H1 (cell line): ENCODE results near the gene ANKRD53. TPM values are rescaled to one million over a fixed set of nuclear protein-coding genes. Genes with fewer than 3 reads are reported as not detected.
A peak's percentile ranks its signal among the peaks of the same experiment; 100 is the strongest.

ENCODE experiments used
- CTCF ChIA-PET: fragments of 300-600 bp; sonication (Branson Sonifier 250); formaldehyde crosslinking; loops from one replicate; lab custom pipeline; 2021; ENCODE audit not compliant: partially characterized antibody; lab: Charles Lee
- POLR2A ChIA-PET: fragments of 300-600 bp; sonication (Branson Sonifier 250); formaldehyde crosslinking; loops from one replicate; lab custom pipeline; 2021; ENCODE audit warnings: inconsistent platforms; ENCODE audit not compliant: partially characterized antibody; lab: Charles Lee
- DNase-seq, 2 experiments: peaks; one replicate each; pipeline versions ENCODE4 v3.0.0 to v3.0.0-alpha.2; 2010 to 2022; ENCODE audit warnings: low spot score in 2 of 2, low read depth in 1 of 2, mixed read lengths in 1 of 2
- FAIRE-seq: peaks from 2 replicates; lab custom pipeline; 2011; peaks lifted over from hg19 to GRCh38; lab: Jason Lieb, UNC
- H2AFZ ChIP-seq: 2 replicates; pipeline ENCODE4 v1.8.1; 2012; ENCODE audit warnings: low read length, inconsistent platforms
- H2AK5ac ChIP-seq: 2 replicates; pipeline ENCODE4 v1.6.1; 2013; ENCODE audit warnings: low read depth, low read length
- H2BK120ac ChIP-seq: replicated peaks from 2 replicates; pipeline ENCODE3; 2013; ENCODE audit warnings: low read depth, low read length, inconsistent platforms
- H2BK12ac ChIP-seq: 2 replicates; pipeline ENCODE4 v1.6.1; 2013; ENCODE audit warnings: low read depth, low read length
- H2BK15ac ChIP-seq: 2 replicates; pipeline ENCODE4 v1.6.1; 2013; ENCODE audit warnings: low read length
- H2BK20ac ChIP-seq: 2 replicates; pipeline ENCODE4 v1.6.1; 2013; ENCODE audit warnings: low read length
- H2BK5ac ChIP-seq: 2 replicates; pipeline ENCODE4 v1.6.1; 2013; ENCODE audit warnings: low read depth, low read length
- H3K14ac ChIP-seq: 2 replicates; pipeline ENCODE4 v1.6.1; 2013; ENCODE audit warnings: inconsistent platforms; ENCODE audit not compliant: insufficient read length
- H3K18ac ChIP-seq: 2 replicates; pipeline ENCODE4 v1.6.1; 2013; ENCODE audit warnings: low read length; ENCODE audit errors: extremely low read depth
- H3K23ac ChIP-seq: 2 replicates; pipeline ENCODE4 v1.6.1; 2013; ENCODE audit warnings: inconsistent platforms; ENCODE audit not compliant: insufficient read length
- H3K23me2 ChIP-seq: 2 replicates; pipeline ENCODE4 v1.6.1; 2013; ENCODE audit warnings: low read depth, low read length
- H3K27ac ChIP-seq: 2 replicates; pipeline ENCODE4 v1.6.1; 2011; ENCODE audit warnings: low read depth, low read length, inconsistent platforms
- H3K27me3 ChIP-seq, 4 experiments: replicated peaks in 1 of 4; 1 replicate in 1 of 4; 2 replicates in 3 of 4; pipeline versions ENCODE4 v1.6.1 to v1.8.1; 2011 to 2013; ENCODE audit warnings: low read length in 3 of 4, mild to moderate bottlenecking in 3 of 4, inconsistent platforms in 2 of 4, mixed read lengths in 2 of 4, moderate library complexity in 1 of 4; ENCODE audit not compliant: control insufficient read depth in 3 of 4, insufficient read depth in 3 of 4; ENCODE audit errors: extremely low read depth in 1 of 4
- H3K36me3 ChIP-seq, 4 experiments: 2 replicates each; pipeline versions ENCODE4 v1.6.1 to v1.8.1; 2011 to 2013; ENCODE audit warnings: mild to moderate bottlenecking in 4 of 4, low read length in 3 of 4, moderate library complexity in 2 of 4, control low read depth in 1 of 4, inconsistent platforms in 1 of 4; ENCODE audit not compliant: insufficient read depth in 4 of 4, control insufficient read depth in 2 of 4
- H3K4ac ChIP-seq: replicated peaks from 2 replicates; pipeline ENCODE3; 2013; ENCODE audit warnings: low read length, low read depth, mixed read lengths, inconsistent platforms; ENCODE audit not compliant: insufficient read length
- H3K4me1 ChIP-seq, 4 experiments: replicated peaks in 1 of 4; 1 replicate in 1 of 4; 2 replicates in 3 of 4; pipeline versions ENCODE4 v1.6.1 to v1.8.1; 2011 to 2013; ENCODE audit warnings: low read length in 3 of 4, inconsistent platforms in 2 of 4, mixed read lengths in 1 of 4; ENCODE audit not compliant: insufficient read depth in 4 of 4, control insufficient read depth in 3 of 4
- H3K4me2 ChIP-seq, 2 experiments: 2 replicates each; pipeline versions ENCODE4 v1.6.1 to v1.8.1; 2011 to 2013; ENCODE audit warnings: low read depth in 2 of 2, low read length in 2 of 2, control low read depth in 1 of 2, inconsistent platforms in 1 of 2, mild to moderate bottlenecking in 1 of 2; ENCODE audit not compliant: insufficient read depth in 1 of 2
- H3K4me3 ChIP-seq, 4 experiments: fragments of 200-600, 300-600 bp in 1 of 4; sonication (generic), shearing (Covaris generic), sonication (Bioruptor Twin) in 1 of 4; 2 replicates each; pipeline versions ENCODE4 v1.5.1 to v1.8.1; 2011 to 2016; ENCODE audit warnings: low read length in 4 of 4, low read depth in 3 of 4, control low read depth in 2 of 4, inconsistent platforms in 2 of 4, mild to moderate bottlenecking in 2 of 4, mixed read lengths in 1 of 4, moderate library complexity in 1 of 4; ENCODE audit not compliant: insufficient read depth in 2 of 4; ENCODE audit errors: extremely low read depth in 1 of 4
- H3K56ac ChIP-seq: replicated peaks from 2 replicates; pipeline ENCODE3; 2013; ENCODE audit warnings: low read depth, mild to moderate bottlenecking, mixed read lengths, low read length, inconsistent platforms; ENCODE audit not compliant: insufficient read length
- H3K79me1 ChIP-seq: 2 replicates; pipeline ENCODE4 v1.6.1; 2013; ENCODE audit warnings: low read depth, low read length, control low read depth
- H3K79me2 ChIP-seq, 2 experiments: 2 replicates each; pipeline versions ENCODE4 v1.6.1 to v1.8.1; 2012 to 2013; ENCODE audit warnings: low read length in 2 of 2, mild to moderate bottlenecking in 2 of 2, inconsistent platforms in 1 of 2; ENCODE audit not compliant: insufficient read depth in 2 of 2, control insufficient read depth in 1 of 2
- H3K9ac ChIP-seq, 4 experiments: replicated peaks in 1 of 4; 1 replicate in 1 of 4; 2 replicates in 3 of 4; pipeline versions ENCODE4 v1.6.1 to v1.8.1; 2011 to 2013; ENCODE audit warnings: low read depth in 3 of 4, low read length in 3 of 4, control low read depth in 2 of 4, mild to moderate bottlenecking in 2 of 4, moderate library complexity in 2 of 4, inconsistent platforms in 1 of 4; ENCODE audit errors: extremely low read depth in 1 of 4
- H3K9me3 ChIP-seq, 2 experiments: 2 replicates each; pipeline versions ENCODE4 v1.6.1 to v1.8.1; 2012 to 2013; ENCODE audit warnings: mild to moderate bottlenecking in 2 of 2, moderate library complexity in 2 of 2, control low read depth in 1 of 2, inconsistent platforms in 1 of 2, low read depth in 1 of 2, low read length in 1 of 2, mixed read lengths in 1 of 2; ENCODE audit not compliant: insufficient read depth in 2 of 2
- H4K20me1 ChIP-seq, 2 experiments: replicated peaks in 1 of 2; 2 replicates each; pipeline versions ENCODE3 to v1.8.1; 2011 to 2013; ENCODE audit warnings: inconsistent platforms in 2 of 2, low read length in 2 of 2, mild to moderate bottlenecking in 1 of 2; ENCODE audit not compliant: insufficient read depth in 2 of 2, control insufficient read depth in 1 of 2
- H4K5ac ChIP-seq: 2 replicates; pipeline ENCODE4 v1.6.1; 2013; ENCODE audit warnings: low read length, low read depth, mixed read lengths, inconsistent platforms; ENCODE audit not compliant: insufficient read length
- H4K8ac ChIP-seq: 2 replicates; pipeline ENCODE4 v1.8.0; 2013; ENCODE audit warnings: mild to moderate bottlenecking, moderate library complexity, low read length, inconsistent platforms; ENCODE audit not compliant: insufficient read depth; ENCODE audit errors: extremely low read depth
- H4K91ac ChIP-seq: replicated peaks from 2 replicates; pipeline ENCODE3; 2013; ENCODE audit warnings: low read length, mixed read lengths, inconsistent platforms; ENCODE audit not compliant: insufficient read length
- CEBPB ChIP-seq: IDR thresholded peaks from 2 replicates; pipeline ENCODE4 v1.6.1; 2012; ENCODE audit warnings: low read depth, low read length
- CHD1 ChIP-seq: IDR thresholded peaks from 2 replicates; pipeline ENCODE4 v1.6.1; 2012; ENCODE audit warnings: low read depth, low read length, improper control_type of control experiment
- HDAC2 ChIP-seq, 2 experiments: fragments of 300-600 bp in 1 of 2; sonication (generic) in 1 of 2; IDR thresholded peaks; 2 replicates each; pipeline ENCODE4 v1.6.1; 2011 to 2012; ENCODE audit warnings: low read depth in 2 of 2, low read length in 2 of 2, mild to moderate bottlenecking in 2 of 2, moderate library complexity in 2 of 2, borderline replicate concordance in 1 of 2, inconsistent platforms in 1 of 2
- HDAC6 ChIP-seq: IDR thresholded peaks from one replicate; pipeline ENCODE4 v1.7.1; 2012; ENCODE audit warnings: low read depth, mild to moderate bottlenecking, inconsistent platforms, low read length, moderate library complexity
- JUN ChIP-seq: IDR thresholded peaks from 2 replicates; pipeline ENCODE4 v1.6.1; 2011; ENCODE audit warnings: low read depth, mild to moderate bottlenecking, improper control_type of control experiment, low read length
- JUND ChIP-seq: IDR thresholded peaks from 2 replicates; pipeline ENCODE4 v1.6.1; 2011; ENCODE audit warnings: mild to moderate bottlenecking, improper control_type of control experiment, low read length
- KDM5A ChIP-seq: fragments of 200-600 bp; IDR thresholded peaks from 2 replicates; pipeline ENCODE4 v1.7.1; 2012; ENCODE audit warnings: mild to moderate bottlenecking, low read length, inconsistent platforms, mixed read lengths
- POU5F1 ChIP-seq: IDR thresholded peaks from 2 replicates; pipeline ENCODE4 v1.6.1; 2011; ENCODE audit warnings: low read depth, mild to moderate bottlenecking, low read length, moderate library complexity
- RBBP5 ChIP-seq: IDR thresholded peaks from 2 replicates; pipeline ENCODE4 v1.7.1; 2012; ENCODE audit warnings: low read depth, mild to moderate bottlenecking, inconsistent platforms, low read length, moderate library complexity, borderline replicate concordance
- SP4 ChIP-seq: IDR thresholded peaks from 2 replicates; pipeline ENCODE4 v1.6.1; 2012; ENCODE audit warnings: low read length, inconsistent platforms
- TBP ChIP-seq: IDR thresholded peaks from 2 replicates; pipeline ENCODE4 v1.6.1; 2011; ENCODE audit warnings: low read depth, low read length, improper control_type of control experiment
- TEAD4 ChIP-seq: IDR thresholded peaks from 2 replicates; pipeline ENCODE4 v1.6.1; 2012; ENCODE audit warnings: low read depth, low read length, inconsistent platforms, mixed read lengths
- YY1 ChIP-seq: IDR thresholded peaks from 2 replicates; pipeline ENCODE4 v1.6.1; 2011; ENCODE audit warnings: low read depth, mild to moderate bottlenecking, low read length
- WGBS, 2 experiments: shearing (Covaris generic) in 1 of 2; methylation state at CpG; one replicate each; pipeline versions ENCODE4 v1.1.6 to v1.1.7; 2013 to 2015; ENCODE audit warnings: low lambda C conversion rate in 2 of 2, mixed read lengths in 2 of 2, inconsistent platforms in 1 of 2, low coverage in 1 of 2, missing lambda C conversion rate in 1 of 2; ENCODE audit not compliant: insufficient replicate concordance in 2 of 2, insufficient coverage in 1 of 2, insufficient read length in 1 of 2; ENCODE audit errors: extremely low coverage in 1 of 2, missing lambda C conversion rate in 1 of 2; 5-methylcytosine and 5-hydroxymethylcytosine counted together
- polyA plus RNA-seq, 7 experiments: library from polyadenylated mRNA; depleted of rRNA in 3 of 7; stranded (reverse) in 5 of 7; unstranded in 2 of 7; fragments of >200 nt in 5 of 7; fragments of 200-250 nt in 2 of 7; gene quantifications; 1 replicate in 5 of 7; 2 replicates in 1 of 7; 4 replicates in 1 of 7; pipeline versions ENCODE4 v1.2.1 to v1.2.3, GENCODE V29; 2011 to 2013; ENCODE audit warnings: missing spikeins in 2 of 7, mixed read lengths in 2 of 7
- total RNA-seq: library from RNA; stranded (reverse); fragmentation: NEBNext Ultra II Directional; extraction: Animal tissue kit (Norgen Biotek cat#: 25700); gene quantifications from 2 replicates; pipeline ENCODE4 v1.2.1, GENCODE V29; 2021

ANKRD53 gene
- total and polyA plus RNA-seq, 2 of the 8 experiments (the other 6 are each of a cell fraction or from before 2014, with no cell fraction given) = 0.39 to 0.70 TPM

GRCh38 chr2:70934981-70935380 lies 43.4 kb upstream of the ANKRD53 start:
- no peaks in the 10 kb centered on the region for H3K79me1 ChIP-seq
- H3K18ac ChIP-seq = no peak overlapping the region; the same call in 1 of the 2 replicates
- ChIA-PET CTCF (interaction anchor here (0.9 to 22.0 kb wide), 8 partner anchors 5 to 67 kb away, joined by 3 to 513 read pairs (median 4); partner anchors contain the start of gene ATP6V1B1), POLR2A (no interaction called here)
- no peak overlapping the region for H3K23ac ChIP-seq
- H2BK5ac ChIP-seq = no peak overlapping the region
- no peak overlapping the region for H3K4me3 ChIP-seq
- H2BK12ac ChIP-seq = 0 out of 2 replicates have a peak overlapping the region, but pooled peaks have one; percentile 39
- no peak overlapping the region for H3K56ac ChIP-seq
- FAIRE-seq (no peak), DNase-seq (no peak)
- no peak overlapping the region for H4K91ac ChIP-seq
- 90% methylated on average over 1 of the region's 1 CpG; no CpG with 5 or more reads in 1 of the 2 experiments for WGBS, 2 experiments
- H3K36me3 ChIP-seq = no peaks in the 10 kb centered on the region
- H2BK20ac ChIP-seq = no peak overlapping the region
- no peak overlapping the region for H4K8ac ChIP-seq
- H3K27ac ChIP-seq = no peak overlapping the region
- H3K79me2 ChIP-seq = no peaks in the 10 kb centered on the region
- H4K5ac ChIP-seq = no peak overlapping the region
- peaks cover 3% of the 10 kb centered on the region; the same call in 1 of the 2 replicates for H3K23me2 ChIP-seq
- no peak overlapping the region for H3K9ac ChIP-seq
- peak overlapping the region in 1 of 2 experiments; percentile 41; a peak in 2 of 4 replicates for H3K4me2 ChIP-seq
- H3K4ac ChIP-seq = no peak overlapping the region
- H4K20me1 ChIP-seq = peaks cover 0 to 1% of the 10 kb centered on the region in 2 experiments
- H2BK15ac ChIP-seq = no peak overlapping the region
- peaks cover 3 to 27% (median 25%) of the 10 kb centered on the region in 4 experiments for H3K27me3 ChIP-seq
- no peak overlapping the region for H2BK120ac ChIP-seq
- peaks cover 7 to 38% (median 27%) of the 10 kb centered on the region in 4 experiments for H3K4me1 ChIP-seq
- no peak overlapping the region for H3K14ac ChIP-seq
- H3K9me3 ChIP-seq = no peaks in the 10 kb centered on the region
- H2AFZ ChIP-seq = no peak overlapping the region
- H2AK5ac ChIP-seq = no peak overlapping the region
- TF ChIP-seq CHD1 (no peak), POU5F1 (no peak), JUND (no peak), YY1 (no peak), HDAC6 (no peak), TEAD4 (no peak), CEBPB (no peak), HDAC2 (IDR thresholded peaks at IDR 0.05; ENCODE audit: borderline replicate concordance in 1 of 2, low read depth in 2 of 2, low read length in 2 of 2) (no peak), SP4 (no peak), JUN (no peak), TBP (no peak), KDM5A (no peak), RBBP5 (no peak)
